Gastrocnemius medialis (tissue), 4 donors: ENCODE measurements around the gene BST2.

Experiments
- POLR2A ChIP-seq, 2 donors: fragments of 450-650 bp; IDR thresholded peaks; one replicate each; pipeline ENCODE4 v1.6.1; 2017; ENCODE audit warnings: antibody characterized with exemption in 2 of 2, mild to moderate bottlenecking in 2 of 2, moderate library complexity in 2 of 2
- TF ChIP-seq, protein P1 (sequence below), 5 experiments: fragments of 450-650 bp in 3 of 5; fragments of 200-600 bp in 2 of 5; sonication (generic) in 2 of 5; IDR thresholded peaks in 4 of 5; conservative IDR thresholded peaks in 1 of 5; 1 replicate in 4 of 5; 2 replicates in 1 of 5; pipeline ENCODE4 v1.5.1; 2016 to 2019; ENCODE audit warnings: antibody characterized with exemption in 5 of 5, mild to moderate bottlenecking in 3 of 5, moderate library complexity in 3 of 5

DNA sequence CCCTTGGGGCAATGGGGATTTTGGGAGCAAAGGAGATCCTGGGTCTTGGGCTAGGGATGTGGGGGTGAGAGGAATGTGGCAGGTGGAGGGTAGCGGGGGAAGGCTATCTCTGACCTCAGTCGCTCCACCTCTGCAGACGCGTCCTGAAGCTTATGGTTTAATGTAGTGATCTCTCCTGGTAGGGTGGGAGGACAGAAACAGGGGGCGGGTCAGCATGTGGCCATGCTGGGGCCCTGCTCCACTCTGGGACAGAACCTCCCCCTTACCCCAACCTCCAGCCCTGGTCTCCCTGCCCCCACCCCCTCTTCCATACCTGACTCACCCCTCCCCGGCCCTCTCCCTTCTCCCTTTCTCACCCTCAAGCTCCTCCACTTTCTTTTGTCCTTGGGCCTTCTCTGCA lies 1.4 kb downstream of the BST2 start:
- TF ChIP-seq POLR2A (IDR thresholded peaks at IDR 0.05) = no peak
- TF ChIP-seq, protein P1, sequence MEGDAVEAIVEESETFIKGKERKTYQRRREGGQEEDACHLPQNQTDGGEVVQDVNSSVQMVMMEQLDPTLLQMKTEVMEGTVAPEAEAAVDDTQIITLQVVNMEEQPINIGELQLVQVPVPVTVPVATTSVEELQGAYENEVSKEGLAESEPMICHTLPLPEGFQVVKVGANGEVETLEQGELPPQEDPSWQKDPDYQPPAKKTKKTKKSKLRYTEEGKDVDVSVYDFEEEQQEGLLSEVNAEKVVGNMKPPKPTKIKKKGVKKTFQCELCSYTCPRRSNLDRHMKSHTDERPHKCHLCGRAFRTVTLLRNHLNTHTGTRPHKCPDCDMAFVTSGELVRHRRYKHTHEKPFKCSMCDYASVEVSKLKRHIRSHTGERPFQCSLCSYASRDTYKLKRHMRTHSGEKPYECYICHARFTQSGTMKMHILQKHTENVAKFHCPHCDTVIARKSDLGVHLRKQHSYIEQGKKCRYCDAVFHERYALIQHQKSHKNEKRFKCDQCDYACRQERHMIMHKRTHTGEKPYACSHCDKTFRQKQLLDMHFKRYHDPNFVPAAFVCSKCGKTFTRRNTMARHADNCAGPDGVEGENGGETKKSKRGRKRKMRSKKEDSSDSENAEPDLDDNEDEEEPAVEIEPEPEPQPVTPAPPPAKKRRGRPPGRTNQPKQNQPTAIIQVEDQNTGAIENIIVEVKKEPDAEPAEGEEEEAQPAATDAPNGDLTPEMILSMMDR (IDR thresholded peaks at IDR 0.05 in 4 of 5, conservative IDR thresholded peaks at IDR 0.05 in 1 of 5) = no peak
